Skeletal muscle tissue (tissue), 4 donors: ENCODE data around the gene CHST5. TPM values are rescaled to one million over a fixed set of nuclear protein-coding genes. Genes with fewer than 3 reads are reported as not detected.

ENCODE experiments used
- H3K27ac ChIP-seq: one replicate; pipeline ENCODE4 v1.7.0; 2013; ENCODE audit warnings: mild to moderate bottlenecking, low read depth, low read length, inconsistent platforms
- H3K27me3 ChIP-seq, 3 donors: one replicate each; pipeline ENCODE4 v1.7.0; 2013; ENCODE audit warnings: low read length in 3 of 3; ENCODE audit not compliant: control insufficient read depth in 3 of 3, insufficient read depth in 3 of 3
- H3K36me3 ChIP-seq, 3 donors: one replicate each; pipeline ENCODE4 v1.7.0; 2013; ENCODE audit warnings: low read length in 3 of 3; ENCODE audit not compliant: control insufficient read depth in 3 of 3, insufficient read depth in 3 of 3
- H3K4me1 ChIP-seq, 3 donors: one replicate each; pipeline ENCODE4 v1.7.0; 2013; ENCODE audit warnings: low read length in 3 of 3, mild to moderate bottlenecking in 3 of 3; ENCODE audit not compliant: control insufficient read depth in 3 of 3, insufficient read depth in 3 of 3
- H3K4me3 ChIP-seq, 3 donors: one replicate each; pipeline ENCODE4 v1.7.0; 2013; ENCODE audit warnings: low read length in 3 of 3
- H3K9ac ChIP-seq, 3 donors: one replicate each; pipeline ENCODE4 v1.7.0; 2013; ENCODE audit warnings: low read length in 3 of 3, mild to moderate bottlenecking in 3 of 3, moderate library complexity in 2 of 3, low read depth in 1 of 3
- H3K9me3 ChIP-seq, 3 donors: one replicate each; pipeline ENCODE4 v1.7.0; 2013; ENCODE audit warnings: low read length in 3 of 3; ENCODE audit not compliant: control insufficient read depth in 3 of 3
- total RNA-seq: library from RNA; depleted of rRNA; stranded (reverse); fragments of >200 nt; gene quantifications from one replicate; pipeline ENCODE4 v1.2.3, GENCODE V29; 2014
- donor health status: Osteomylitis.

Gene CHST5
- total RNA-seq, 1 donor from 2014 or later = not detected

- Histone ChIP-seq H3K27me3 (no peaks in the 10 kb centered on the region), H3K9me3 (no peaks in the 10 kb centered on the region), H3K36me3 (peaks cover 0 to 2% (median 0%) of the 10 kb centered on the region in 3 donors), H3K4me3 (no peak overlapping the region), H3K4me1 (no peaks in the 10 kb centered on the region), H3K27ac (no peak overlapping the region), H3K9ac (no peak overlapping the region)
Observed at GRCh38 chr16:75535211-75535843, 581 bp downstream of the CHST5 start.

GRCh38 chr16:75534560-75535205 lies 1.2 kb downstream of the CHST5 start:
- no peak overlapping the region for H3K27ac ChIP-seq
- H3K9ac ChIP-seq = no peak overlapping the region
- H3K36me3 ChIP-seq = peaks cover 0 to 2% (median 0%) of the 10 kb centered on the region in 3 donors
- no peaks in the 10 kb centered on the region for H3K9me3 ChIP-seq
- H3K27me3 ChIP-seq = no peaks in the 10 kb centered on the region
- no peak overlapping the region for H3K4me3 ChIP-seq
- no peaks in the 10 kb centered on the region for H3K4me1 ChIP-seq

- Histone ChIP-seq H3K9me3 (no peaks in the 10 kb centered on the region), H3K27me3 (no peaks in the 10 kb centered on the region), H3K4me1 (no peaks in the 10 kb centered on the region), H3K27ac (no peak overlapping the region), H3K9ac (no peak overlapping the region), H3K4me3 (no peak overlapping the region), H3K36me3 (peaks cover 0 to 2% (median 0%) of the 10 kb centered on the region in 3 donors)
Observed at GRCh38 chr16:75532791-75533190, 3.1 kb downstream of the CHST5 start.

- no peaks in the 10 kb centered on the region for H3K4me1 ChIP-seq
- H3K9me3 ChIP-seq = no peaks in the 10 kb centered on the region
- no peak overlapping the region for H3K9ac ChIP-seq
- H3K4me3 ChIP-seq = no peak overlapping the region
- H3K27ac ChIP-seq = no peak overlapping the region
- no peaks in the 10 kb centered on the region for H3K27me3 ChIP-seq
- H3K36me3 ChIP-seq = peaks cover 0 to 2% (median 0%) of the 10 kb centered on the region in 3 donors
Observed at GRCh38 chr16:75532142-75532765, 3.7 kb downstream of the CHST5 start.

- no peaks in the 10 kb centered on the region for H3K4me1 ChIP-seq
- no peak overlapping the region for H3K27ac ChIP-seq
- no peaks in the 10 kb centered on the region for H3K27me3 ChIP-seq
- no peak overlapping the region for H3K4me3 ChIP-seq
- no peak overlapping the region for H3K9ac ChIP-seq
- peaks cover 0 to 2% (median 0%) of the 10 kb centered on the region in 3 donors for H3K36me3 ChIP-seq
- H3K9me3 ChIP-seq = no peaks in the 10 kb centered on the region
Observed at GRCh38 chr16:75529959-75530358, 5.9 kb downstream of the CHST5 start.

GRCh38 chr16:75529056-75529905 lies 6.6 kb downstream of the CHST5 start:
- no peaks in the 10 kb centered on the region for H3K27me3 ChIP-seq
- H3K27ac ChIP-seq = no peak overlapping the region
- H3K4me3 ChIP-seq = no peak overlapping the region
- H3K4me1 ChIP-seq = no peaks in the 10 kb centered on the region
- H3K36me3 ChIP-seq = peaks cover 0 to 2% (median 0%) of the 10 kb centered on the region in 3 donors
- no peaks in the 10 kb centered on the region for H3K9me3 ChIP-seq
- H3K9ac ChIP-seq = no peak overlapping the region

- H3K9ac ChIP-seq = no peak overlapping the region
- no peaks in the 10 kb centered on the region for H3K9me3 ChIP-seq
- no peaks in the 10 kb centered on the region for H3K4me1 ChIP-seq
- H3K27ac ChIP-seq = no peak overlapping the region
- H3K4me3 ChIP-seq = no peak overlapping the region
- H3K27me3 ChIP-seq = no peaks in the 10 kb centered on the region
- peaks cover 0 to 2% (median 0%) of the 10 kb centered on the region in 3 donors for H3K36me3 ChIP-seq
Observed at GRCh38 chr16:75527825-75528299, 8.0 kb downstream of the CHST5 start.

GRCh38 chr16:75526032-75526790 lies 9.7 kb downstream of the CHST5 start:
- Histone ChIP-seq H3K27ac (no peak overlapping the region), H3K4me1 (no peaks in the 10 kb centered on the region), H3K36me3 (no peaks in the 10 kb centered on the region), H3K9ac (no peak overlapping the region), H3K27me3 (no peaks in the 10 kb centered on the region), H3K9me3 (no peaks in the 10 kb centered on the region), H3K4me3 (no peak overlapping the region)

- peaks cover 0 to 9% (median 5%) of the 10 kb centered on the region in 3 donors for H3K4me1 ChIP-seq
- no peaks in the 10 kb centered on the region for H3K27me3 ChIP-seq
- no peaks in the 10 kb centered on the region for H3K36me3 ChIP-seq
Observed at GRCh38 chr16:75519175-75519574, 16.7 kb downstream of the CHST5 start.

More at GRCh38 chr16:75519175-75519574, 16.7 kb downstream of the CHST5 start:
- H3K9me3 ChIP-seq = no peaks in the 10 kb centered on the region
- H3K9ac ChIP-seq = no peak overlapping the region
- no peak overlapping the region for H3K27ac ChIP-seq
- H3K4me3 ChIP-seq = no peak overlapping the region
